WERI-Rb-1 (cell line): Measurements from ENCODE around the gene CEMP1.
A peak's percentile ranks its signal among the peaks of the same experiment; 100 is the strongest.

Experiments used
- DNase-seq: peaks from one replicate; pipeline ENCODE4 v3.0.0-alpha.2; 2020
- H3K27ac ChIP-seq: fragments of 250-450 bp; sonication (Bioruptor Pico); 2 replicates; pipeline ENCODE4 v1.5.1; 2020; ENCODE audit warnings: mild to moderate bottlenecking, moderate library complexity
- H3K27me3 ChIP-seq: fragments of 250-450 bp; sonication (Bioruptor Pico); 2 replicates; pipeline ENCODE4 v1.5.1; 2021; ENCODE audit warnings: mild to moderate bottlenecking, low read depth, moderate library complexity; ENCODE audit not compliant: insufficient read depth, severe bottlenecking
- H3K36me3 ChIP-seq: fragments of 250-450 bp; sonication (Bioruptor Pico); 2 replicates; pipeline ENCODE4 v1.5.1; 2020; ENCODE audit warnings: mild to moderate bottlenecking, moderate library complexity
- H3K4me3 ChIP-seq: 2 replicates; pipeline ENCODE4 v1.5.1; 2011; ENCODE audit warnings: low read depth, mild to moderate bottlenecking, control low read depth, low read length
- H3K9me3 ChIP-seq: fragments of 250-450 bp; sonication (Bioruptor Pico); 2 replicates; pipeline ENCODE4 v1.5.1; 2021; ENCODE audit warnings: mild to moderate bottlenecking, moderate library complexity; ENCODE audit not compliant: severe bottlenecking
- TF ChIP-seq, protein P1 (sequence below): IDR thresholded peaks from 2 replicates; pipeline ENCODE4 v1.5.1; 2011; ENCODE audit warnings: low read depth, mild to moderate bottlenecking, control low read depth, inconsistent platforms, low read length

CEMP1 gene

DNA sequence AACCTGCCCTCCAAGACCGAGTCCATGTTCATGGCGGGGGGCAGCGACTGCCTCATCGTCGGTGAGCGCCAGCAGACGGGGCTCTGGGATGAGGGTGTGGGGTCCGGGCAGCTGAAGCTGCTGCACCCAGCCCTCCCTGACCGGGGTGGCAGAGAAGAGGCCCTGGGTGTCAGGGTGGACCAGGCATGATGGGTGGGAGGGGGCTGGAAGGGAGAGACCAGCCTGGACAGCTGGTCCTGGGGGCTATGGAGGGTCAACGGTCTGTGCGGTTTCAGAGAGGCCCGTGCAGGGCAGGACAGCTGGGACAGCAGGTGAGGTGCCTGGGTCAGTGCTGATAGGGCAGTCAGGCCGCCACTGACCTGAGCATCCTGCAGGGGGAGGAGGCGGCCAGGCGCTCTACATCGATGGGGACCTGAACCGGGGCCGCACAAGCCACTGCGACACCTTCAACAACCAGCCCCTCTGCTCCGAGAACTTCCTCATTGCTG lies 30.7 kb downstream of the CEMP1 start:
- H3K9me3 ChIP-seq, result no peaks in the 10 kb centered on the region
- no peaks in the 10 kb centered on the region for H3K27me3 ChIP-seq
- peaks cover 46% of the 10 kb centered on the region for H3K36me3 ChIP-seq
- DNase-seq, result no peak
- TF ChIP-seq, protein P1, sequence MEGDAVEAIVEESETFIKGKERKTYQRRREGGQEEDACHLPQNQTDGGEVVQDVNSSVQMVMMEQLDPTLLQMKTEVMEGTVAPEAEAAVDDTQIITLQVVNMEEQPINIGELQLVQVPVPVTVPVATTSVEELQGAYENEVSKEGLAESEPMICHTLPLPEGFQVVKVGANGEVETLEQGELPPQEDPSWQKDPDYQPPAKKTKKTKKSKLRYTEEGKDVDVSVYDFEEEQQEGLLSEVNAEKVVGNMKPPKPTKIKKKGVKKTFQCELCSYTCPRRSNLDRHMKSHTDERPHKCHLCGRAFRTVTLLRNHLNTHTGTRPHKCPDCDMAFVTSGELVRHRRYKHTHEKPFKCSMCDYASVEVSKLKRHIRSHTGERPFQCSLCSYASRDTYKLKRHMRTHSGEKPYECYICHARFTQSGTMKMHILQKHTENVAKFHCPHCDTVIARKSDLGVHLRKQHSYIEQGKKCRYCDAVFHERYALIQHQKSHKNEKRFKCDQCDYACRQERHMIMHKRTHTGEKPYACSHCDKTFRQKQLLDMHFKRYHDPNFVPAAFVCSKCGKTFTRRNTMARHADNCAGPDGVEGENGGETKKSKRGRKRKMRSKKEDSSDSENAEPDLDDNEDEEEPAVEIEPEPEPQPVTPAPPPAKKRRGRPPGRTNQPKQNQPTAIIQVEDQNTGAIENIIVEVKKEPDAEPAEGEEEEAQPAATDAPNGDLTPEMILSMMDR, result peak; percentile 21
- peak overlapping the region; percentile 66 for H3K27ac ChIP-seq
- no peak overlapping the region for H3K4me3 ChIP-seq

DNA sequence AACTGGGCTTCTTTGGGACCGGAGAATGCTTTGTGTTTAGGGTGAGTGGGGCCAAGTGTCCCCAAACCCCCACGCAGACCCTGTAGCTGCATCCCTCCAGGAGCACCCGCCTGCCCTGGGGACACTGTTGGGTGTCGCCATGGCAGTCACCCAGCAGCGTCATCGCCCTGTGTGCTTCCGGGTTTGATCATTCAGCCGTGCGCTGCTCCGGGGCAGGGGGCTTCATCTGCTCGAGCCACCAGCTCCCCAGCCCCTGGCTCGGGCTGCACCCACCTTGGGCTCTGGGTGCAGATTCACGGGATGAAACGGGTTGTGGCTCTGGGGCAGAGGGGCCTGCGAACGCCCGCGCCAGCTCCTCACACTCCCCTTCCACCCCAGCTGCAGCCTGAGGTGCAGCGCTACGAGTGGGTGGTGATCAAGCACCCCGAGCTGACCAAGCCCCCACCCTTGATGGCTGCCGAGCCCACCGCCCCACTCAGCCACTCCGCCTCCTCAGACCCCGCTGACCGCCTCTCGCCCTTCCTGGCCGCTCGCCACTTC lies 31.2 kb downstream of the CEMP1 start:
- peak overlapping the region; percentile 66; the same call in 1 of the 2 replicates for H3K27ac ChIP-seq
- no peak for DNase-seq
- no peaks in the 10 kb centered on the region for H3K27me3 ChIP-seq
- peaks cover 46% of the 10 kb centered on the region for H3K36me3 ChIP-seq
- TF ChIP-seq, protein P1, result no peak
- H3K4me3 ChIP-seq, result no peak overlapping the region
- H3K9me3 ChIP-seq, result no peaks in the 10 kb centered on the region

DNA sequence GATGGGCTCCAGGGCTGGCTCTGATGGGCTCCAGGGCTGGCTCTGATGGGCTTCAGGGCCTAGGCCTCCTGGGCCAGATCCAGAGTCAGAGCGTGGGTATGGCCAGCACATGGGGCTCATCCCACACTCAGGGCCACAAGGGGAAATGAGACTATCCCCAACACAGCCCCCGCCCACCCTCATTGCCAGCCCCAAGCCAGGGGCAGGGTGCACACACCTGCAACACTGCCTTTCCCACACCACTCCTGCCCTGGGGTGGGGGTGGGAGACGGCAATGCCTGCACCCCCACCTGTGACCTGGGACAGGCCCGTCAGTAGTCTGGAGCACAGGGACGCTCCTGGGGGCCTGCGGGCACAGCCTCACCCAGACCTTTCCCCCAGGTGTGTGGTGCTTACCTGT lies 31.8 kb downstream of the CEMP1 start:
- H3K4me3 ChIP-seq, result no peak overlapping the region
- H3K27me3 ChIP-seq, result no peaks in the 10 kb centered on the region
- no peak for DNase-seq
- TF ChIP-seq, protein P1, result no peak
- no peak overlapping the region for H3K27ac ChIP-seq
- no peaks in the 10 kb centered on the region for H3K9me3 ChIP-seq
- H3K36me3 ChIP-seq, result peaks cover 46% of the 10 kb centered on the region

DNA sequence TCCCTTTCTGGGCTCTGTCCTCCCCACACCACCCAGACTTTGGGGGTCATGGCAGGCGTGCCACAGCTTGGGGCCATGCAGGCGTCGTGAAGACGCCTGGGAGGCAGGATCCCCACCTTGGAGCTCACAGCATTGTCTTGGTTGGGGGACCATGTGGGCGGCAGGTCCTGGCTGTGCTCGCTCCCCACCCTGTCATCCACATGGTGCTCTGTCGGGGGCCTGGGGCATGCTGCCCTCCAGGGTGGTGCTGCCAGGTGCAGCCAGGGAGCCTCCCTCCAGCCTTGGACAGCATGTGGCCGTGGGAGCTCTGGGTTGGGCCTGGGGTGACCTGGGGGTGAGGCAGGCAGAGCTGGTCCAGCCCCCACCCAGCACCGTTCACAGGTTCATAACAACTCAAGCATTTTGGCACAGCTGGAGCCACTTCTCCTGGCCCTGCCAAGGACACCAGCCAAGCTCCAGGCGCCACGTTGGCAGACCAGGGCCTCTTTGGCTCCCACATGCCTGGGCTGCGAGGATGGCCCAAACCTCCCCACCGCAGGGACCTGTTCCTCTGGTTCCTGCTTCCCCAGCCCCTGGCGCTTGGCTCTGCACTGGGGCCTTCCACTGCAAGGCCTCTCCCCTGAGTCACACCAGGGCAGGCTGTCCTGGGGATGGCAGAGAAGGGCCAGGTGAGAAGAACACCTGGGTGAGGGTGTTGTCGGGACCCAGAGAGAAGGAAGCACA lies 32.5 kb downstream of the CEMP1 start:
- no peak for DNase-seq
- Histone ChIP-seq H3K36me3 (peaks cover 46% of the 10 kb centered on the region), H3K27me3 (no peaks in the 10 kb centered on the region), H3K9me3 (no peaks in the 10 kb centered on the region), H3K4me3 (no peak overlapping the region), H3K27ac (peak overlapping the region; percentile 65; the same call in 1 of the 2 replicates)
- TF ChIP-seq, protein P1, result no peak

DNA sequence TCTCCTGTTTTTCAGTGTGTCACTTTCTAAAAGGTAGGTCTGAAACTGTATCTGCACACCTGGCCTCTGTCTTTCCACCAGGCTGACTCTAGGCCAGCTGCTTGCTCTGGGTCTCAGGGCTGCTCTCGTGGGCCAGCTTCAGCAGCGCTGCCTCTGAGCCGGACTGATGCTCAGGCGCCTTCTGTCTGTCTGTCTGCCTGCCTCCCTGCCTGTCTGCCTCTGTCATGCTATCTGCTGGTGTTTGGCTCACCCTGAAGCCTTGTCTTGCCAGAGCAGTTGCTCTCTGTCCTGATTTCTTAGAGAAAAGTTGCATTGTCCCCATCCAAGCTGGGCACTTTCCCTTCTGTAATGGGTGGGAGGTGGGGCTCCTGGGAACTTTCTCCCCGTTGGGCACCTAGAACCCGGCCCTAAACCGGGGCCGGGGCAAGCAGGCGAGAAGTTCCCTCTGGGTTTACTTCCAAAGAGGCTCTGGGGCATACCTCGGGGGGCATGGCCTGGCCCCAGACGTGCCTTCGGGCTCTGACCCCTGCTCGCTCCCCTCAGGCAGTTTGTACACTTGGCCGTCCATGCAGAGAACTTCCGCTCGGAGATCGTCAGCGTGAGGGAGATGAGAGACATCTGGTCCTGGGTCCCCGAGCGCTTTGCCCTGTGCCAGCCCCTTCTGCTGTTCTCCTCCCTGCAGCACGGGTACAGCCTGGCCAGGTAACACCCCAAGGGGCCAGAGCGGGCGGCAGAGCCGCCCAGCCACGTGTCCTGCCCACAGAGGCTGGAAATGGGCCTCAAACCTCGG lies 33.3 kb downstream of the CEMP1 start:
- no peak for DNase-seq
- H3K9me3 ChIP-seq, result no peaks in the 10 kb centered on the region
- no peaks in the 10 kb centered on the region for H3K27me3 ChIP-seq
- TF ChIP-seq, protein P1, result no peak
- peaks cover 51% of the 10 kb centered on the region for H3K36me3 ChIP-seq
- H3K27ac ChIP-seq, result peak overlapping the region; percentile 65
- H3K4me3 ChIP-seq, result no peak overlapping the region
